Left lobe of liver (tissue), 2 donors: ENCODE measurements around the gene MOGAT2. TPM values are rescaled to one million over a fixed set of nuclear protein-coding genes. Genes with fewer than 3 reads are reported as not detected.

Experiments used
- ATAC-seq: fragments of 200-7000 bp; cut with Tn5 transposase; one replicate; pipeline ENCODE4 v1.9.1; 2020; ENCODE audit warnings: mild to moderate bottlenecking, moderate library complexity
- DNase-seq: peaks from one replicate; pipeline ENCODE4 v3.0.0-alpha.2; 2020; ENCODE audit warnings: low spot score
- total RNA-seq: library from RNA; stranded (reverse); gene quantifications from one replicate; pipeline ENCODE4 v1.2.1, GENCODE V29; 2021
- donor health status: DM: no; HTN: no; CAD: no; lungs with moderate emphysema.
- donor health status: DM: no; HTN: yes; CAD: no.

Gene MOGAT2
- total RNA-seq, 1 donor from 2014 or later = 172 TPM

GRCh38 chr11:75775056-75775455 is 57.4 kb downstream of the MOGAT2 start:
- ATAC-seq (no peak), DNase-seq (no peak)

- ATAC-seq = no peak
- no peak for DNase-seq
Observed at GRCh38 chr11:75776546-75776945, 58.9 kb downstream of the MOGAT2 start.

GRCh38 chr11:75777461-75778110 is 59.9 kb downstream of the MOGAT2 start:
- ATAC-seq (no peak), DNase-seq (no peak)

- DNase-seq = no peak
- no peak for ATAC-seq
Observed at GRCh38 chr11:75778962-75779361, 61.3 kb downstream of the MOGAT2 start.

- no peak for DNase-seq
Observed at GRCh38 chr11:75779960-75780359, 62.3 kb downstream of the MOGAT2 start.

GRCh38 chr11:75780888-75781287 is 63.2 kb downstream of the MOGAT2 start:
- DNase-seq (no peak), ATAC-seq (no peak)

More at GRCh38 chr11:75779960-75780359, 62.3 kb downstream of the MOGAT2 start:
- ATAC-seq = no peak

- no peak for DNase-seq
- no peak for ATAC-seq
Observed at GRCh38 chr11:75781296-75781695, 63.7 kb downstream of the MOGAT2 start.

- no peak for DNase-seq
- no peak for ATAC-seq
Observed at GRCh38 chr11:75781831-75782230, 64.2 kb downstream of the MOGAT2 start.

Other genes with a start within 250 kb of the MOGAT2 start
- gene GDPD5, start 191.9 kb upstream of the MOGAT2 start, total RNA-seq = 9.1 TPM
- gene SERPINH1, start 155.6 kb upstream of the MOGAT2 start, total RNA-seq = 21.6 TPM
- 0.33 TPM for gene MAP6, start 48.8 kb upstream of the MOGAT2 start, total RNA-seq
- gene DGAT2, start 50.9 kb downstream of the MOGAT2 start, total RNA-seq = 172 TPM
- 8.8 TPM for gene UVRAG, start 97.4 kb downstream of the MOGAT2 start, total RNA-seq